HG02973 (cell line): ENCODE data around the gene BAG3.
"Not testable (repeated sequence)": the region's sequence is repeated elsewhere in the genome, so short reads cannot be mapped to it uniquely, and the experiment has no call there.

Source experiments
- ATAC-seq: cut with Tn5 transposase; IDR thresholded peaks from one replicate; pipeline ENCODE4 v1.9.1; 2021; ENCODE audit warnings: moderate library complexity; ENCODE audit not compliant: unreplicated experiment

Gene BAG3

GRCh38 chr10:119689016-119689580, 37.9 kb downstream of the BAG3 start:
- no peak for ATAC-seq

- no peak for ATAC-seq
Measured at GRCh38 chr10:119691726-119692125, 40.5 kb downstream of the BAG3 start.

- peak; percentile 51 for ATAC-seq
Measured at GRCh38 chr10:119693262-119693957, 42.2 kb downstream of the BAG3 start.

- no peak for ATAC-seq
Measured at GRCh38 chr10:119694608-119695007, 43.4 kb downstream of the BAG3 start.

GRCh38 chr10:119700321-119700954, 49.3 kb downstream of the BAG3 start:
- peak; percentile 44 for ATAC-seq

GRCh38 chr10:119701861-119702260, 50.7 kb downstream of the BAG3 start:
- ATAC-seq: no peak

- ATAC-seq: no peak
Measured at GRCh38 chr10:119702583-119702982, 51.4 kb downstream of the BAG3 start.

- ATAC-seq: no peak
Measured at GRCh38 chr10:119703903-119704508, 52.8 kb downstream of the BAG3 start.

GRCh38 chr10:119705434-119705831, 54.3 kb downstream of the BAG3 start:
- peak; percentile 39 for ATAC-seq

- ATAC-seq: no peak
Measured at GRCh38 chr10:119706521-119707278, 55.5 kb downstream of the BAG3 start.

- not testable (repeated sequence) for ATAC-seq
Measured at GRCh38 chr10:119707331-119707730, 56.2 kb downstream of the BAG3 start.

- ATAC-seq: not testable (repeated sequence)
Measured at GRCh38 chr10:119710935-119711334, 59.8 kb downstream of the BAG3 start.

GRCh38 chr10:119713744-119714483, 62.7 kb downstream of the BAG3 start:
- no peak for ATAC-seq

- no peak for ATAC-seq
Measured at GRCh38 chr10:119714484-119714816, 63.3 kb downstream of the BAG3 start.

GRCh38 chr10:119715628-119716505, 64.7 kb downstream of the BAG3 start:
- ATAC-seq: no peak

GRCh38 chr10:119723161-119723560, 72.0 kb downstream of the BAG3 start:
- ATAC-seq: no peak

GRCh38 chr10:119723624-119724023, 72.4 kb downstream of the BAG3 start:
- ATAC-seq: no peak

GRCh38 chr10:119724593-119725516, 73.7 kb downstream of the BAG3 start:
- peak; percentile 23 for ATAC-seq

- no peak for ATAC-seq
Measured at GRCh38 chr10:119725517-119725827, 74.3 kb downstream of the BAG3 start.
